HT1080 (cell line): ENCODE results near the gene ARL4D. TPM values are rescaled to one million over a fixed set of nuclear protein-coding genes. Genes with fewer than 3 reads are reported as not detected.
A peak's percentile ranks its signal among the peaks of the same experiment; 100 is the strongest.
"Not testable (repeated sequence)": the region's sequence is repeated elsewhere in the genome, so short reads cannot be mapped to it uniquely, and the experiment has no call there.

Source experiments
- DNase-seq: peaks from one replicate; pipeline ENCODE4 v3.0.0-alpha.2; 2015; ENCODE audit warnings: low read depth
- total RNA-seq: library from RNA; depleted of rRNA; stranded (reverse); fragments of >200 nt; shearing (Covaris generic); gene quantifications from 2 replicates; pipeline ENCODE4 v1.2.3, GENCODE V29; 2014

Gene ARL4D
- total RNA-seq, 1 experiment from 2014 or later = 8.9 TPM

- DNase-seq = not testable (repeated sequence)
Observed at GRCh38 chr17:43419375-43419882, 20.6 kb downstream of the ARL4D start.

GRCh38 chr17:43423777-43424455 is 25.1 kb downstream of the ARL4D start:
- DNase-seq = no peak

GRCh38 chr17:43427362-43428043 is 28.7 kb downstream of the ARL4D start:
- no peak for DNase-seq

GRCh38 chr17:43428524-43428923 is 29.7 kb downstream of the ARL4D start:
- DNase-seq = no peak

- no peak for DNase-seq
Observed at GRCh38 chr17:43430936-43431713, 32.3 kb downstream of the ARL4D start.

GRCh38 chr17:43431714-43432523 is 33.1 kb downstream of the ARL4D start:
- DNase-seq = no peak

- DNase-seq = peak; percentile 93
Observed at GRCh38 chr17:43434902-43435319, 36.1 kb downstream of the ARL4D start.

- DNase-seq = no peak
Observed at GRCh38 chr17:43437756-43438155, 39.0 kb downstream of the ARL4D start.

- DNase-seq = no peak
Observed at GRCh38 chr17:43438626-43439025, 39.8 kb downstream of the ARL4D start.

- no peak for DNase-seq
Observed at GRCh38 chr17:43439041-43439440, 40.2 kb downstream of the ARL4D start.

- peak; percentile 67 for DNase-seq
Observed at GRCh38 chr17:43442711-43443110, 43.9 kb downstream of the ARL4D start.

GRCh38 chr17:43443381-43443780 is 44.6 kb downstream of the ARL4D start:
- DNase-seq = no peak

GRCh38 chr17:43444223-43445008 is 45.6 kb downstream of the ARL4D start:
- DNase-seq = no peak

GRCh38 chr17:43445009-43445589 is 46.3 kb downstream of the ARL4D start:
- DNase-seq = no peak

- no peak for DNase-seq
Observed at GRCh38 chr17:43446773-43447172, 48.0 kb downstream of the ARL4D start.

- DNase-seq = no peak
Observed at GRCh38 chr17:43448720-43449469, 50.1 kb downstream of the ARL4D start.

- no peak for DNase-seq
Observed at GRCh38 chr17:43449470-43450248, 50.9 kb downstream of the ARL4D start.
